Measurements from ENCODE around the gene EPS15.

DNA sequence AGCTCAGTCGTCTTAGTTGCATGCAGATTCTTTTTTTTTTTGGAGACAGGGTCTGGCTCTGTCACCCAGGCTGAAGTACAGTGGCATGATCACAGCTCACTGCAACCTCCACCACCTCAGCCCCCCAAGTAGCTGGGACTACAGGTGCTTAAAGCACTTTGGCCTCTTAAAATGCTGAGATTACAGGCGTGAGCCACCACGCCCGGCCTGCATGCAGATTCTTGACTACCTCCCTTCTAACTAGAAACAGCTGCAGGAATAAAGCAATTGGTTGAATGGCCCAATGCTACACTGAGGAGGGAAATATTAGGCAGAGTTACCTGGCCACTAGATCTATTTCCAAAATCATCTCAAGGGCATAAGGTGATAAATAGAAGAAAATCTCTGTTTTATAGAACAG lies 159.2 kb downstream of the EPS15 start:
- TF ChIP-seq, protein P1, sequence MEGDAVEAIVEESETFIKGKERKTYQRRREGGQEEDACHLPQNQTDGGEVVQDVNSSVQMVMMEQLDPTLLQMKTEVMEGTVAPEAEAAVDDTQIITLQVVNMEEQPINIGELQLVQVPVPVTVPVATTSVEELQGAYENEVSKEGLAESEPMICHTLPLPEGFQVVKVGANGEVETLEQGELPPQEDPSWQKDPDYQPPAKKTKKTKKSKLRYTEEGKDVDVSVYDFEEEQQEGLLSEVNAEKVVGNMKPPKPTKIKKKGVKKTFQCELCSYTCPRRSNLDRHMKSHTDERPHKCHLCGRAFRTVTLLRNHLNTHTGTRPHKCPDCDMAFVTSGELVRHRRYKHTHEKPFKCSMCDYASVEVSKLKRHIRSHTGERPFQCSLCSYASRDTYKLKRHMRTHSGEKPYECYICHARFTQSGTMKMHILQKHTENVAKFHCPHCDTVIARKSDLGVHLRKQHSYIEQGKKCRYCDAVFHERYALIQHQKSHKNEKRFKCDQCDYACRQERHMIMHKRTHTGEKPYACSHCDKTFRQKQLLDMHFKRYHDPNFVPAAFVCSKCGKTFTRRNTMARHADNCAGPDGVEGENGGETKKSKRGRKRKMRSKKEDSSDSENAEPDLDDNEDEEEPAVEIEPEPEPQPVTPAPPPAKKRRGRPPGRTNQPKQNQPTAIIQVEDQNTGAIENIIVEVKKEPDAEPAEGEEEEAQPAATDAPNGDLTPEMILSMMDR (optimal IDR thresholded peaks at IDR 0.05 in 1 of 3, IDR thresholded peaks at IDR 0.05 in 1 of 3, conservative IDR thresholded peaks at IDR 0.05 in 1 of 3; ENCODE audit: extremely low read depth in 1 of 3, insufficient read depth in 2 of 3, low read length in 3 of 3): no peak
- TF ChIP-seq EZH2 (IDR thresholded peaks at IDR 0.05; ENCODE audit: low read length): no peak

Measured in keratinocyte (primary cell).